HG03558 (cell line): ENCODE results near the gene TMEM242.

Source experiments
- ATAC-seq: cut with Tn5 transposase; IDR thresholded peaks from one replicate; pipeline ENCODE4 v1.9.1; 2021; ENCODE audit warnings: moderate number of reproducible peaks; ENCODE audit not compliant: unreplicated experiment; ENCODE audit errors: extremely low read depth

The TMEM242 gene

GRCh38 chr6:157272866-157273755 lies 50.2 kb downstream of the TMEM242 start:
- ATAC-seq: no peak

- ATAC-seq: no peak
Observed at GRCh38 chr6:157272372-157272771, 50.9 kb downstream of the TMEM242 start.

- no peak for ATAC-seq
Observed at GRCh38 chr6:157271911-157272310, 51.4 kb downstream of the TMEM242 start.

- no peak for ATAC-seq
Observed at GRCh38 chr6:157271441-157271840, 51.9 kb downstream of the TMEM242 start.

GRCh38 chr6:157270916-157271315 lies 52.4 kb downstream of the TMEM242 start:
- ATAC-seq: no peak

- ATAC-seq: no peak
Observed at GRCh38 chr6:157270308-157270707, 53.0 kb downstream of the TMEM242 start.

- no peak for ATAC-seq
Observed at GRCh38 chr6:157269261-157269794, 54.0 kb downstream of the TMEM242 start.

- ATAC-seq: no peak
Observed at GRCh38 chr6:157268835-157269234, 54.5 kb downstream of the TMEM242 start.

- ATAC-seq: no peak
Observed at GRCh38 chr6:157268396-157268795, 54.9 kb downstream of the TMEM242 start.

- no peak for ATAC-seq
Observed at GRCh38 chr6:157267654-157268053, 55.7 kb downstream of the TMEM242 start.

GRCh38 chr6:157267109-157267611 lies 56.2 kb downstream of the TMEM242 start:
- no peak for ATAC-seq

GRCh38 chr6:157266274-157267101 lies 56.8 kb downstream of the TMEM242 start:
- ATAC-seq: no peak

GRCh38 chr6:157265635-157266034 lies 57.7 kb downstream of the TMEM242 start:
- no peak for ATAC-seq

- ATAC-seq: no peak
Observed at GRCh38 chr6:157265186-157265585, 58.1 kb downstream of the TMEM242 start.

GRCh38 chr6:157264701-157265100 lies 58.6 kb downstream of the TMEM242 start:
- no peak for ATAC-seq

- ATAC-seq: no peak
Observed at GRCh38 chr6:157263881-157264397, 59.4 kb downstream of the TMEM242 start.

GRCh38 chr6:157263146-157263545 lies 60.2 kb downstream of the TMEM242 start:
- no peak for ATAC-seq

GRCh38 chr6:157261606-157262005 lies 61.7 kb downstream of the TMEM242 start:
- no peak for ATAC-seq

- ATAC-seq: no peak
Observed at GRCh38 chr6:157260735-157261410, 62.4 kb downstream of the TMEM242 start.

- ATAC-seq: no peak
Observed at GRCh38 chr6:157259443-157259842, 63.9 kb downstream of the TMEM242 start.
